ENCODE results near the gene C6orf132.

- no peak for TF ChIP-seq POLR2A (IDR thresholded peaks at IDR 0.05; ENCODE audit: low read length)
- TF ChIP-seq GATA1 (IDR thresholded peaks at IDR 0.05; ENCODE audit: low read depth, low read length) = no peak
These were observed 5.8 kb downstream of the C6orf132 start for GRCh38 chr6:42136508-42137193.
